GM23248 (cell line): ENCODE data around the gene HS6ST1. TPM values are rescaled to one million over a fixed set of nuclear protein-coding genes. Genes with fewer than 3 reads are reported as not detected.
"Not testable (repeated sequence)": the region's sequence is repeated elsewhere in the genome, so short reads cannot be mapped to it uniquely, and the experiment has no call there.

Source experiments
- DNase-seq: peaks from one replicate; pipeline ENCODE4 v3.0.0-alpha.2; 2015
- H2AFZ ChIP-seq: fragments of 200-600 bp; sonication (generic); 2 replicates; pipeline ENCODE4 v1.6.1; 2016; ENCODE audit warnings: antibody characterized with exemption
- H3F3A ChIP-seq: fragments of 200-600 bp; sonication (generic); 2 replicates; pipeline ENCODE4 v1.6.1; 2016; ENCODE audit warnings: mild to moderate bottlenecking, antibody characterized with exemption, mixed run types; ENCODE audit not compliant: insufficient read depth
- H3K27ac ChIP-seq: fragments of 200-600 bp; sonication (generic); 2 replicates; pipeline ENCODE4 v1.5.1; 2016; ENCODE audit warnings: mild to moderate bottlenecking
- H3K27me3 ChIP-seq: fragments of 200-600 bp; sonication (generic); replicated peaks from 2 replicates; pipeline ENCODE4 v1.6.1; 2016; ENCODE audit warnings: mild to moderate bottlenecking; ENCODE audit not compliant: insufficient read depth
- H3K36me3 ChIP-seq: fragments of 200-600 bp; sonication (generic); 2 replicates; pipeline ENCODE4 v1.6.1; 2016; ENCODE audit warnings: low read depth, mild to moderate bottlenecking
- H3K4me1 ChIP-seq: fragments of 200-600 bp; sonication (generic); 2 replicates; pipeline ENCODE4 v1.6.1; 2016; ENCODE audit warnings: mild to moderate bottlenecking; ENCODE audit not compliant: insufficient read depth
- H3K4me2 ChIP-seq: fragments of 200-600 bp; sonication (generic); one replicate; pipeline ENCODE4 v1.6.1; 2016; ENCODE audit warnings: mild to moderate bottlenecking; ENCODE audit not compliant: unreplicated experiment
- H3K4me3 ChIP-seq: fragments of 200-600 bp; sonication (generic); 2 replicates; pipeline ENCODE4 v1.5.1; 2016; ENCODE audit warnings: mild to moderate bottlenecking
- H3K79me2 ChIP-seq: fragments of 200-600 bp; sonication (generic); 2 replicates; pipeline ENCODE4 v1.6.1; 2016; ENCODE audit warnings: mild to moderate bottlenecking; ENCODE audit not compliant: insufficient read depth
- H3K9ac ChIP-seq: fragments of 200-600 bp; sonication (generic); 2 replicates; pipeline ENCODE4 v1.6.1; 2016; ENCODE audit warnings: mild to moderate bottlenecking
- H3K9me2 ChIP-seq: fragments of 200-600 bp; sonication (generic); 2 replicates; pipeline ENCODE4 v1.6.1; 2016; ENCODE audit warnings: mixed run types, mild to moderate bottlenecking, moderate library complexity; ENCODE audit not compliant: insufficient read depth
- H3K9me3 ChIP-seq: fragments of 200-600 bp; sonication (generic); one replicate; pipeline ENCODE4 v1.6.1; 2017; ENCODE audit warnings: low read depth
- H4K20me1 ChIP-seq: fragments of 200-600 bp; sonication (generic); 2 replicates; pipeline ENCODE4 v1.6.0; 2016; ENCODE audit not compliant: insufficient read depth
- EZH2 ChIP-seq: fragments of 200-600 bp; sonication (generic); IDR thresholded peaks from 2 replicates; pipeline ENCODE4 v1.6.1; 2018; ENCODE audit warnings: antibody characterized with exemption, mild to moderate bottlenecking; ENCODE audit not compliant: insufficient read depth, poor library complexity, severe bottlenecking
- EZH2phosphoT487 ChIP-seq: fragments of 200-600 bp; sonication (generic); IDR thresholded peaks from 2 replicates; pipeline ENCODE4 v1.6.1; 2018; ENCODE audit warnings: antibody characterized with exemption, moderate library complexity, mild to moderate bottlenecking, low read depth; ENCODE audit not compliant: insufficient read depth
- WGBS, 2 experiments: methylation state at CpG; one replicate each; pipeline ENCODE4 v1.1.6; 2015 to 2017; ENCODE audit warnings: low lambda C conversion rate in 2 of 2, low coverage in 1 of 2; ENCODE audit errors: missing lambda C conversion rate in 2 of 2; 5-methylcytosine and 5-hydroxymethylcytosine counted together
- in situ Hi-C: fragments of 300-500 bp; cut with MboI; formaldehyde crosslinking; loops from 2 replicates; pipeline ENCODE4 v1.15.0; 2020
- polyA plus RNA-seq: library from polyadenylated mRNA; unstranded; fragments of >200 nt; fragmentation: Nextera tagmentation; extraction: Ambion mirVana; gene quantifications from 2 replicates; pipeline ENCODE4 v1.2.1, GENCODE V29; 2016
- total RNA-seq: library from RNA; depleted of rRNA; stranded (reverse); fragments of >200 nt; shearing (Covaris generic); gene quantifications from 2 replicates; pipeline ENCODE4 v1.2.3, GENCODE V29; 2014

Gene HS6ST1
- total and polyA plus RNA-seq, 2 experiments from 2014 or later = 3.3 to 27.3 TPM

DNA sequence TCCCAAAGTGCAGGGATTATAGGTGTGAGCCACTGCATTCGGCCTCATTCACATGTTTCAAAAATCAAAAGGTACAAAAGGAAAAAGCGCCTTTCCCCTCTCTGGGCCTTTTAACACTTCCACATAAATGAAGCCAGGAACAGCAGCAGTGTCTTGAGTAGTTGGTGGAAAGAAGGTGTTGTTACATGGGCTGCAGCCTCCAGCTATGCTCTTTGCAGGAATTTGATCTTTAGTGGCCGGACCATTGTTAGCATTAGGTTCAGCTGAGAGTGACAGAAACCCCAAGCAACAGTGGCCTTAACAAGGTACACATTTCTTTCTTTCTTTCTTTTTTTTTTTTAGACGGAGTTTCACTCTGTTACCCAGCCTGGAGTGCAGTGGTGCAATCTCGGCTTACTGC lies 59.1 kb downstream of the HS6ST1 start:
- in situ Hi-C loops = no loop called here
- WGBS, 2 experiments = 88 to 91% methylated on average over 5 of the region's 5 CpGs
- no peaks in the 10 kb centered on the region for H3K9me2 ChIP-seq

DNA sequence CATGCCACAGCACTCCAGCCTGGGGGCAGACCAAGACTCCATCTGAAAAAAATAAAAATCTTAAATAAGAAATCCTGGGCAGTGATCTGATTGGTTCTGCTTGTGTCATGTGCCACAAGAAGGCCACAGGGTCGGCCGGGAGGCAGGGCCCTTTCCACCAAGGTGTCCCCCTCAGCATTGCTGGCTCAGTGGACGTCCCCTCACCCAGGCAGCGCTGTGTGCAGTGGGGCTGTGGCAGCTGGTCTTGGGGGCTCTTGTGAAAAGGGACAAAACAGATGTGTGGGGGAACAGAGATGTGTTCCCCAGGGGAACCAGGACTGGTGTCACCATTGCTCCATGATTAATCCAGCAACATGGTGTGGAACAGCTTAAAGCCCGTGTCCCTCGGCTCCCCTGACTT lies 60.5 kb downstream of the HS6ST1 start:
- DNase-seq = no peak
- H3K4me2 ChIP-seq = no peak overlapping the region
- no peaks in the 10 kb centered on the region for H3K79me2 ChIP-seq
- no peaks in the 10 kb centered on the region for H3K27me3 ChIP-seq
- WGBS, 2 experiments = 60 to 73% methylated on average over 6 of the region's 6 CpGs
- H3F3A ChIP-seq = peaks cover 6% of the 10 kb centered on the region
- no peak overlapping the region for H3K4me3 ChIP-seq
- H3K9me2 ChIP-seq = no peaks in the 10 kb centered on the region
- in situ Hi-C loops = no loop called here
- H3K36me3 ChIP-seq = no peaks in the 10 kb centered on the region
- no peaks in the 10 kb centered on the region for H4K20me1 ChIP-seq
- H3K27ac ChIP-seq = no peak overlapping the region
- H3K9me3 ChIP-seq = no peaks in the 10 kb centered on the region
- TF ChIP-seq EZH2phosphoT487 (no peak), EZH2 (no peak)
- no peak overlapping the region for H3K9ac ChIP-seq
- peaks cover 7% of the 10 kb centered on the region for H3K4me1 ChIP-seq
- no peak overlapping the region for H2AFZ ChIP-seq

More for the DNA sequence above, 59.1 kb downstream of the HS6ST1 start:
- no peak for DNase-seq
- Histone ChIP-seq H3K4me2 (no peak overlapping the region), H3K4me1 (peaks cover 7% of the 10 kb centered on the region), H2AFZ (no peak overlapping the region), H3K9me3 (no peaks in the 10 kb centered on the region), H3K27ac (no peak overlapping the region), H3K9ac (no peak overlapping the region), H3K4me3 (no peak overlapping the region), H3F3A (peaks cover 6% of the 10 kb centered on the region), H3K79me2 (no peaks in the 10 kb centered on the region), H3K27me3 (no peaks in the 10 kb centered on the region), H4K20me1 (no peaks in the 10 kb centered on the region), H3K36me3 (no peaks in the 10 kb centered on the region)
- TF ChIP-seq EZH2 = no peak
- TF ChIP-seq EZH2phosphoT487 = no peak

DNA sequence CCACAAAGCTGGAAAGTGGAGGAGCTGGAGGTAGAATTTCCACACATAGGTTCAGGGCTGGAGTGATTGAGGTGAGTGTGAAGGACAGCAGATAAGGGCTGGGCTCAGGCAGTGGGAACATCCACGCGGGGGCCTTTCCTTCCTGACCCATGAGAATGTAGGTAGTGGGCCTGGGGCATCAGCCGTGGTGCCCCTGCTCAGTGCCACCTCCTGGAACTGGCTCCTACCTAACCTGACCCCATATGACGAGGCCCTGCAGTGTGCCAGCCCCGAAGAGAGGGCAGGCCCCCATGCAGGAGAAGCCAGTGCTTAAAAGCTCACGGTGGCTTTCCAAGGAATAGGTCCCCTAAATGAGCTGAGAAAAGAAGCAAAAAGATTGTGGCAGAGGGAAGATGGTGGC lies 66.2 kb downstream of the HS6ST1 start:
- Histone ChIP-seq H3K36me3 (no peaks in the 10 kb centered on the region), H3K9me3 (no peaks in the 10 kb centered on the region), H3K27ac (no peak overlapping the region), H3K4me3 (no peak overlapping the region), H3F3A (no peaks in the 10 kb centered on the region), H3K79me2 (no peaks in the 10 kb centered on the region), H4K20me1 (no peaks in the 10 kb centered on the region), H3K9me2 (no peaks in the 10 kb centered on the region), H3K9ac (no peak overlapping the region), H3K27me3 (no peaks in the 10 kb centered on the region), H2AFZ (no peak overlapping the region), H3K4me2 (no peak overlapping the region), H3K4me1 (no peaks in the 10 kb centered on the region)
- in situ Hi-C loops = no loop called here
- TF ChIP-seq EZH2phosphoT487 = no peak
- TF ChIP-seq EZH2 = no peak
- DNase-seq = no peak
- 86 to 91% methylated on average over 6 of the region's 6 CpGs for WGBS, 2 experiments

DNA sequence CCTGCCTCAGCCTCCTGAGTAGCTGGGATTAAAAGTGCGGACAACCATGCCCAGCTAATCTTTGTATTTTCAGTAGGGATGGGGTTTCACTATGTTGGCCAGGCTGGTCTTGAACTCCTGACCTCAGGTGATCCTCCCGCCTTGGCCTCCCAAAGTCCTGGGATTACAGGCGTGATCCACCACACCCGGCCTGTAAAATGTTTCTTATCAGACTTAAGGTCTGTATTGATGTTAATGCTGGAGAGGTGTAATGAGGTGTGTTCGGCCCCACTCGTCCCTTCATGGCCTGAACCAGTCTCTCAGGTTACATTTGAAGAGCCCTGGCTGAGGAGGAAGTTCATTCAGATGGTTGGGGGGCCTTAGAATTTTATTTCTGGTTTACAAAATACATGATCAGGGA lies 66.6 kb downstream of the HS6ST1 start:
- DNase-seq, H3K9me3 ChIP-seq, H3K27ac ChIP-seq, H3K27me3 ChIP-seq, H2AFZ ChIP-seq, H3K4me1 ChIP-seq, H3K9ac ChIP-seq, H3K79me2 ChIP-seq, H3F3A ChIP-seq, H3K4me3 ChIP-seq, H4K20me1 ChIP-seq, in situ Hi-C loops, H3K4me2 ChIP-seq, H3K9me2 ChIP-seq, H3K36me3 ChIP-seq: not testable (repeated sequence)
- 95 to 97% methylated on average over 6 of the region's 6 CpGs for WGBS, 2 experiments
